Neural cell (in vitro differentiated cells): ENCODE measurements around the gene SBNO2. TPM values are rescaled to one million over a fixed set of nuclear protein-coding genes. Genes with fewer than 3 reads are reported as not detected.

ENCODE experiments used
- H2AFZ ChIP-seq: fragments of 200-600, 300-800 bp; sonication (generic), shearing (Covaris generic); 2 replicates; pipeline ENCODE4 v1.6.0; 2014; ENCODE audit warnings: low read depth, mild to moderate bottlenecking, antibody characterized with exemption, low read length, moderate library complexity
- H3F3A ChIP-seq: fragments of 200-600 bp; shearing (Covaris generic); 2 replicates; pipeline ENCODE4 v1.6.1; 2016; ENCODE audit warnings: mild to moderate bottlenecking, moderate library complexity, mixed read lengths, antibody characterized with exemption, low read length; ENCODE audit not compliant: insufficient read depth, poor library complexity, severe bottlenecking
- H3K27ac ChIP-seq: fragments of 200-600, 300-800 bp; sonication (generic), shearing (Covaris generic); 2 replicates; pipeline ENCODE4 v1.5.1; 2014; ENCODE audit warnings: mild to moderate bottlenecking, low read length, moderate library complexity
- H3K27me3 ChIP-seq: fragments of 300-800, 200-600 bp; sonication (generic), shearing (Covaris generic); 2 replicates; pipeline ENCODE4 v1.6.0; 2014; ENCODE audit warnings: mild to moderate bottlenecking, low read depth, low read length, moderate library complexity; ENCODE audit not compliant: insufficient read depth
- H3K36me3 ChIP-seq: fragments of 300-800, 200-600 bp; sonication (generic), shearing (Covaris generic); 2 replicates; pipeline ENCODE4 v1.5.1; 2014; ENCODE audit warnings: mild to moderate bottlenecking, antibody characterized with exemption, low read length, moderate library complexity; ENCODE audit not compliant: insufficient read depth
- H3K4me2 ChIP-seq: fragments of 300-800, 200-600 bp; sonication (generic), shearing (Covaris generic); 2 replicates; pipeline ENCODE4 v1.6.0; 2014; ENCODE audit warnings: mild to moderate bottlenecking, low read length
- H3K4me3 ChIP-seq: fragments of 300-800, 200-600 bp; sonication (generic), shearing (Covaris generic); 2 replicates; pipeline ENCODE4 v1.5.1; 2014; ENCODE audit warnings: mild to moderate bottlenecking, low read length, moderate library complexity
- H3K79me2 ChIP-seq: fragments of 200-600 bp; shearing (Covaris generic); replicated peaks from 2 replicates; pipeline ENCODE4 v1.6.0; 2014; ENCODE audit warnings: mild to moderate bottlenecking, low read length, moderate library complexity; ENCODE audit not compliant: insufficient read depth
- H3K9ac ChIP-seq: fragments of 300-800, 200-600 bp; sonication (generic), shearing (Covaris generic); 2 replicates; pipeline ENCODE4 v1.6.1; 2016; ENCODE audit warnings: mild to moderate bottlenecking, low read length, mixed read lengths
- H3K9me2 ChIP-seq: fragments of 200-600 bp; shearing (Covaris generic); 2 replicates; pipeline ENCODE4 v1.6.1; 2016; ENCODE audit warnings: mild to moderate bottlenecking, low read length, mixed read lengths; ENCODE audit not compliant: insufficient read depth
- H3K9me3 ChIP-seq: fragments of 200-600, 300-800 bp; sonication (generic), shearing (Covaris generic); 2 replicates; pipeline ENCODE4 v1.6.1; 2016; ENCODE audit warnings: mild to moderate bottlenecking, mixed run types, low read length, moderate library complexity, mixed read lengths
- H4K20me1 ChIP-seq: fragments of 200-600 bp; shearing (Covaris generic); 2 replicates; pipeline ENCODE4 v1.6.1; 2016; ENCODE audit warnings: mild to moderate bottlenecking, mixed run types; ENCODE audit not compliant: insufficient read depth
- EP300 ChIP-seq: fragments of 450-650 bp; conservative IDR thresholded peaks from 2 replicates; pipeline ENCODE4 v1.6.1; 2014; ENCODE audit warnings: antibody characterized with exemption, mild to moderate bottlenecking, moderate library complexity; ENCODE audit not compliant: poor library complexity, severe bottlenecking
- EZH2 ChIP-seq: fragments of 200-600, 300-800 bp; shearing (Covaris generic), sonication (generic); IDR thresholded peaks from 2 replicates; pipeline ENCODE4 v1.6.1; 2014; ENCODE audit warnings: antibody characterized with exemption, low read length, borderline replicate concordance, mild to moderate bottlenecking; ENCODE audit not compliant: insufficient read depth, poor library complexity, severe bottlenecking
- MXI1 ChIP-seq: fragments of 450-650 bp; conservative IDR thresholded peaks from 2 replicates; pipeline ENCODE4 v1.6.1; 2014; ENCODE audit warnings: antibody characterized with exemption, mild to moderate bottlenecking; ENCODE audit not compliant: poor library complexity, severe bottlenecking
- POLR2AphosphoS5 ChIP-seq: IDR thresholded peaks from 2 replicates; pipeline ENCODE4 v1.6.1; 2012
- RAD21 ChIP-seq: fragments of 450-650 bp; conservative IDR thresholded peaks from 2 replicates; pipeline ENCODE4 v1.6.1; 2014; ENCODE audit warnings: antibody characterized with exemption, mild to moderate bottlenecking, moderate library complexity
- SMC3 ChIP-seq: fragments of 450-650 bp; conservative IDR thresholded peaks from 2 replicates; pipeline ENCODE4 v1.6.1; 2014; ENCODE audit warnings: antibody characterized with exemption, mild to moderate bottlenecking, moderate library complexity; ENCODE audit not compliant: poor library complexity
- TAF1 ChIP-seq: IDR thresholded peaks from 2 replicates; pipeline ENCODE4 v1.6.1; 2012; ENCODE audit warnings: low read depth
- polyA plus RNA-seq: library from polyadenylated mRNA; depleted of rRNA; stranded (reverse); fragments of >200 nt; gene quantifications from 2 replicates; pipeline ENCODE4 v1.2.3, GENCODE V29; 2014
- TF ChIP-seq, protein P1 (sequence below): fragments of 450-650 bp; IDR thresholded peaks from 2 replicates; pipeline ENCODE4 v1.5.1; 2014; ENCODE audit warnings: antibody characterized with exemption, mild to moderate bottlenecking, moderate library complexity; ENCODE audit not compliant: poor library complexity, severe bottlenecking
- TF ChIP-seq, protein P2 (sequence below): IDR thresholded peaks from 2 replicates; pipeline ENCODE4 v1.6.1; 2012; ENCODE audit warnings: borderline replicate concordance

The SBNO2 gene
- polyA plus RNA-seq, 1 donor from 2014 or later = 4.8 TPM

DNA sequence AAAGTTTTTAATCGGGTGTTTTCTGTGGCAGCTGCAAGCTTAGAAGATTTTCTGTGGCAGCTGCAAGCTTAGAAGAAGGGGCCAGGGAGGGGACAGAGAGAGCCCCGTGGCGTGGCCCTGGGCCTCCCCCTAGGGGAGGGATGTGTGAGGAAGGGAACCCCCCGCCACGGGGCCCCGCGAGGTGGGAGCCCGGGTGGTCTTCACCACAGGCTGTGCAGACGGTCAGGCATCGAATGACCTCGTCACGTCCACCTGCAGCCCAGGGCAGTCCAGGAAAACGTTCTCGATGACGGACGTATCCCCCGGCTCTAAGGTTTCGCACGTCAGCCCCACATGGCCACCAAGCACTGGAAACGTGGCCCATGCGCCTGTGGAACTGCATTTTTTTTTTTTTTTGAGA lies 87.5 kb downstream of the SBNO2 start:
- Histone ChIP-seq H4K20me1 (no peaks in the 10 kb centered on the region), H3K4me3 (no peak overlapping the region), H3K79me2 (no peaks in the 10 kb centered on the region), H3K27ac (no peak overlapping the region), H3K9me3 (no peaks in the 10 kb centered on the region), H3K27me3 (no peaks in the 10 kb centered on the region), H3K36me3 (no peaks in the 10 kb centered on the region), H3K9me2 (no peaks in the 10 kb centered on the region), H3K9ac (no peak overlapping the region), H2AFZ (no peak overlapping the region), H3K4me2 (no peak overlapping the region), H3F3A (no peaks in the 10 kb centered on the region)
- TF ChIP-seq POLR2AphosphoS5 = no peak
- no peak for TF ChIP-seq TAF1
- TF ChIP-seq EZH2 = no peak
- TF ChIP-seq, protein P1, sequence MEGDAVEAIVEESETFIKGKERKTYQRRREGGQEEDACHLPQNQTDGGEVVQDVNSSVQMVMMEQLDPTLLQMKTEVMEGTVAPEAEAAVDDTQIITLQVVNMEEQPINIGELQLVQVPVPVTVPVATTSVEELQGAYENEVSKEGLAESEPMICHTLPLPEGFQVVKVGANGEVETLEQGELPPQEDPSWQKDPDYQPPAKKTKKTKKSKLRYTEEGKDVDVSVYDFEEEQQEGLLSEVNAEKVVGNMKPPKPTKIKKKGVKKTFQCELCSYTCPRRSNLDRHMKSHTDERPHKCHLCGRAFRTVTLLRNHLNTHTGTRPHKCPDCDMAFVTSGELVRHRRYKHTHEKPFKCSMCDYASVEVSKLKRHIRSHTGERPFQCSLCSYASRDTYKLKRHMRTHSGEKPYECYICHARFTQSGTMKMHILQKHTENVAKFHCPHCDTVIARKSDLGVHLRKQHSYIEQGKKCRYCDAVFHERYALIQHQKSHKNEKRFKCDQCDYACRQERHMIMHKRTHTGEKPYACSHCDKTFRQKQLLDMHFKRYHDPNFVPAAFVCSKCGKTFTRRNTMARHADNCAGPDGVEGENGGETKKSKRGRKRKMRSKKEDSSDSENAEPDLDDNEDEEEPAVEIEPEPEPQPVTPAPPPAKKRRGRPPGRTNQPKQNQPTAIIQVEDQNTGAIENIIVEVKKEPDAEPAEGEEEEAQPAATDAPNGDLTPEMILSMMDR = no peak
- TF ChIP-seq, protein P2, sequence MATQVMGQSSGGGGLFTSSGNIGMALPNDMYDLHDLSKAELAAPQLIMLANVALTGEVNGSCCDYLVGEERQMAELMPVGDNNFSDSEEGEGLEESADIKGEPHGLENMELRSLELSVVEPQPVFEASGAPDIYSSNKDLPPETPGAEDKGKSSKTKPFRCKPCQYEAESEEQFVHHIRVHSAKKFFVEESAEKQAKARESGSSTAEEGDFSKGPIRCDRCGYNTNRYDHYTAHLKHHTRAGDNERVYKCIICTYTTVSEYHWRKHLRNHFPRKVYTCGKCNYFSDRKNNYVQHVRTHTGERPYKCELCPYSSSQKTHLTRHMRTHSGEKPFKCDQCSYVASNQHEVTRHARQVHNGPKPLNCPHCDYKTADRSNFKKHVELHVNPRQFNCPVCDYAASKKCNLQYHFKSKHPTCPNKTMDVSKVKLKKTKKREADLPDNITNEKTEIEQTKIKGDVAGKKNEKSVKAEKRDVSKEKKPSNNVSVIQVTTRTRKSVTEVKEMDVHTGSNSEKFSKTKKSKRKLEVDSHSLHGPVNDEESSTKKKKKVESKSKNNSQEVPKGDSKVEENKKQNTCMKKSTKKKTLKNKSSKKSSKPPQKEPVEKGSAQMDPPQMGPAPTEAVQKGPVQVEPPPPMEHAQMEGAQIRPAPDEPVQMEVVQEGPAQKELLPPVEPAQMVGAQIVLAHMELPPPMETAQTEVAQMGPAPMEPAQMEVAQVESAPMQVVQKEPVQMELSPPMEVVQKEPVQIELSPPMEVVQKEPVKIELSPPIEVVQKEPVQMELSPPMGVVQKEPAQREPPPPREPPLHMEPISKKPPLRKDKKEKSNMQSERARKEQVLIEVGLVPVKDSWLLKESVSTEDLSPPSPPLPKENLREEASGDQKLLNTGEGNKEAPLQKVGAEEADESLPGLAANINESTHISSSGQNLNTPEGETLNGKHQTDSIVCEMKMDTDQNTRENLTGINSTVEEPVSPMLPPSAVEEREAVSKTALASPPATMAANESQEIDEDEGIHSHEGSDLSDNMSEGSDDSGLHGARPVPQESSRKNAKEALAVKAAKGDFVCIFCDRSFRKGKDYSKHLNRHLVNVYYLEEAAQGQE = no peak
- TF ChIP-seq MXI1 = no peak
- TF ChIP-seq SMC3 = no peak
- TF ChIP-seq RAD21 = no peak
- no peak for TF ChIP-seq EP300

DNA sequence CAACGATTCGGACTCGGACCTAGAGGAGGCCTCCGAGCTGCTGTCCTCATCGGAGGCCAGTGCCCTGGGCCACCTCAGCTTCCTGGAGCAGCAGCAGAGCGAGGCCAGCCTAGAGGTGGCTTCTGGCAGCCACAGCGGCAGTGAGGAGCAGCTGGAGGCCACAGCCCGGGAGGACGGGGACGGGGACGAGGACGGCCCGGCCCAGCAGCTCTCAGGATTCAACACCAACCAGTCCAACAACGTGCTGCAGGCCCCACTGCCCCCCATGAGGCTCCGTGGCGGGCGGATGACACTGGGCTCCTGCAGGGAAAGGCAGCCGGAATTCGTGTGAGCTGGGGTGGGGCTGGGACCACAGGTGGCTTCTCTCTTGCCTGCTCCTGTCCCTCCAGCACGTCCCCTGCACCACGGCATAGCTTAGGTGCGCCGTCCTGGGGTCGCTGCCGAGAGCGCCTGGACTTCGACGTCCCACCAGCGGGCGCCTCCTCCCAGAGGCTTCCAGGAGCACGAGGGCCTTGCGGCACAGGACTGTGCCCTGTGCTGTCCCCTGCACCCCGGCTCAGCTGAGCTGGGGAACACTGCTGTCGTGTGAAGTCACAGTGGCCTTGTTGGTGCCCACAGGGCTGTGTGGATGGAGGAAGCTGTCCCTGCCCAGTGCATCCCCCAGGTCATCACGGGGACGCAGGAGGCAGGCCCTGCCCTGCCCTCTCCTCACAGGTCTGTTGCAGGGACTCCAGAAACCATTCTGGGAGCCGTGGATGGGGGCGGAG lies 88.2 kb downstream of the SBNO2 start:
- Histone ChIP-seq H2AFZ (no peak overlapping the region), H3K27me3 (no peaks in the 10 kb centered on the region), H3K79me2 (no peaks in the 10 kb centered on the region), H4K20me1 (no peaks in the 10 kb centered on the region), H3K36me3 (no peaks in the 10 kb centered on the region), H3K27ac (no peak overlapping the region), H3K9ac (no peak overlapping the region), H3K4me3 (no peak overlapping the region), H3K9me3 (no peaks in the 10 kb centered on the region), H3K4me2 (no peak overlapping the region), H3K9me2 (no peaks in the 10 kb centered on the region), H3F3A (no peaks in the 10 kb centered on the region)
- no peak for TF ChIP-seq MXI1
- no peak for TF ChIP-seq TAF1
- no peak for TF ChIP-seq POLR2AphosphoS5
- no peak for TF ChIP-seq SMC3
